ENCODE measurements around the gene SHMT2.

DNA sequence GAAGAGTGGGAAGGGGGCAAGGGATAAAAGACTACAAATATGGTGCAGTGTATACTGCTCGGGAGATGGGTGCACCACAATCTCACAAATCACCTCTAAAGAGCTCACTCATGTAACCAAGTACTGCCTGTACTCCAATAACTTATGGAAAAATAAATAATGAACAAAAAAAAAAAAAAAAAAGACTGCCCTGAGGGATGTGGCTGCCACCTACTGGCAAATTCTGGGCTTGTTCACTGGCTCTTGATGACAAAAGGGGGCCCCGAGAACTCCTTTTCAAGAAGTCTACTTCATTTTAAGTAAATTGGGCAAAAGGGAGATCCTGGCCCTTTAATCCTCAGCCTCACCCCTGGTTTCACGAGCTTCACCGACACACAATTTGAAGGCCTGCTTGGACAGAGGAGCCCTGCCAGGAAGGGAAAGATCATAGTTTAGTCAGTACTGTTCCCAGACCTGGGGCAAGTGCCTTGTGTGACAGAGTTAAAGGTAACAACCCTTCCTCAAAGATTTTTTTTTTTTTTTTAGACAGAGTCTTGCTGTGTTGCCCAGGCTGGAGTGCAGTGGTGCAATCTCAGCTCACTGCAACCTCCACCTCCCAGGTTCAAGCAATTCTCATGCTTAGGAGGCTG is 47.5 kb downstream of the SHMT2 start:
- TF ChIP-seq, protein P1, sequence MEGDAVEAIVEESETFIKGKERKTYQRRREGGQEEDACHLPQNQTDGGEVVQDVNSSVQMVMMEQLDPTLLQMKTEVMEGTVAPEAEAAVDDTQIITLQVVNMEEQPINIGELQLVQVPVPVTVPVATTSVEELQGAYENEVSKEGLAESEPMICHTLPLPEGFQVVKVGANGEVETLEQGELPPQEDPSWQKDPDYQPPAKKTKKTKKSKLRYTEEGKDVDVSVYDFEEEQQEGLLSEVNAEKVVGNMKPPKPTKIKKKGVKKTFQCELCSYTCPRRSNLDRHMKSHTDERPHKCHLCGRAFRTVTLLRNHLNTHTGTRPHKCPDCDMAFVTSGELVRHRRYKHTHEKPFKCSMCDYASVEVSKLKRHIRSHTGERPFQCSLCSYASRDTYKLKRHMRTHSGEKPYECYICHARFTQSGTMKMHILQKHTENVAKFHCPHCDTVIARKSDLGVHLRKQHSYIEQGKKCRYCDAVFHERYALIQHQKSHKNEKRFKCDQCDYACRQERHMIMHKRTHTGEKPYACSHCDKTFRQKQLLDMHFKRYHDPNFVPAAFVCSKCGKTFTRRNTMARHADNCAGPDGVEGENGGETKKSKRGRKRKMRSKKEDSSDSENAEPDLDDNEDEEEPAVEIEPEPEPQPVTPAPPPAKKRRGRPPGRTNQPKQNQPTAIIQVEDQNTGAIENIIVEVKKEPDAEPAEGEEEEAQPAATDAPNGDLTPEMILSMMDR (IDR thresholded peaks at IDR 0.05) = peak in 3 of 4 experiments; percentile 42 to 54 (median 49)
- TF ChIP-seq POLR2A (IDR thresholded peaks at IDR 0.05) (no peak), POLR2AphosphoS5 (IDR thresholded peaks at IDR 0.05) (peak; percentile 69)

Measured in prostate gland (tissue), 2 donors.